HG02840 (cell line): ENCODE measurements around the gene REEP2.

ENCODE experiments used
- ATAC-seq: cut with Tn5 transposase; IDR thresholded peaks from one replicate; pipeline ENCODE4 v1.9.1; 2021; ENCODE audit warnings: mild to moderate bottlenecking, moderate library complexity, moderate number of reproducible peaks; ENCODE audit not compliant: unreplicated experiment, low FRiP score

The REEP2 gene

DNA sequence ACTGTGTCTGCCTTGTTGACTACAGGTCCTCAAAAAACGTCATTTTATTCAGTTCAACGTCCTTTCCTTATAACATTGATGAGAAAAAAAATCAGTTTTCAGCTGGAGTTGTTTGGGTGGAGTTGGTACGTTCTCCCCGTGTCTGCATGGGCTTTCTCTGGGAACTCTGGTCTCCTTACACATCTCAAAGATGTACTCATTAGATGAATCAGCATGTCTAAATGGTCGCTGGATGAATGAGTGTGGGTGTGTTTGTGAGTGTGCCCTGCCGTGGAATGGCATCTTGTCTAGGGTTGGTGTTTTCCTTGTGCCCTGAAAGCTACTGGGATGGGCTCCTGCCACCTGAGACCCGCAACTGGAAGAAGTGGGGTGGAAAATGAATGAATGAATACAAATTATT lies 56.5 kb downstream of the REEP2 start:
- ATAC-seq, result no peak
